GM18868 (cell line): ENCODE measurements around the gene MFAP2.

Source experiments
- ATAC-seq: cut with Tn5 transposase; IDR thresholded peaks from one replicate; pipeline ENCODE4 v1.9.1; 2021; ENCODE audit warnings: mild to moderate bottlenecking, moderate library complexity; ENCODE audit not compliant: unreplicated experiment

MFAP2 gene

GRCh38 chr1:16981269-16981849, 939 bp upstream of the MFAP2 start:
- ATAC-seq = no peak

- no peak for ATAC-seq
Measured at GRCh38 chr1:16979475-16980327, 719 bp downstream of the MFAP2 start.

- no peak for ATAC-seq
Measured at GRCh38 chr1:16978567-16979474, 1.6 kb downstream of the MFAP2 start.

GRCh38 chr1:16978139-16978538, 2.3 kb downstream of the MFAP2 start:
- no peak for ATAC-seq

- no peak for ATAC-seq
Measured at GRCh38 chr1:16977377-16977776, 3.0 kb downstream of the MFAP2 start.

GRCh38 chr1:16976966-16977365, 3.5 kb downstream of the MFAP2 start:
- no peak for ATAC-seq

GRCh38 chr1:16975838-16976237, 4.6 kb downstream of the MFAP2 start:
- ATAC-seq = no peak

- ATAC-seq = no peak
Measured at GRCh38 chr1:16975211-16975610, 5.2 kb downstream of the MFAP2 start.

- no peak for ATAC-seq
Measured at GRCh38 chr1:16973215-16973614, 7.2 kb downstream of the MFAP2 start.

- ATAC-seq = no peak
Measured at GRCh38 chr1:16972189-16972895, 8.1 kb downstream of the MFAP2 start.

GRCh38 chr1:16971341-16972188, 8.9 kb downstream of the MFAP2 start:
- ATAC-seq = no peak

- no peak for ATAC-seq
Measured at GRCh38 chr1:16970132-16970910, 10.1 kb downstream of the MFAP2 start.

GRCh38 chr1:16969651-16970050, 10.8 kb downstream of the MFAP2 start:
- ATAC-seq = no peak

GRCh38 chr1:16969057-16969611, 11.3 kb downstream of the MFAP2 start:
- no peak for ATAC-seq

- no peak for ATAC-seq
Measured at GRCh38 chr1:16968372-16968771, 12.0 kb downstream of the MFAP2 start.

- ATAC-seq = no peak
Measured at GRCh38 chr1:16967962-16968361, 12.5 kb downstream of the MFAP2 start.

- ATAC-seq = no peak
Measured at GRCh38 chr1:16967095-16967575, 13.3 kb downstream of the MFAP2 start.

- ATAC-seq = no peak
Measured at GRCh38 chr1:16966282-16966681, 14.1 kb downstream of the MFAP2 start.
